SK-N-MC (cell line): ENCODE results near the gene COL18A1.

Experiments used
- DNase-seq: peaks from one replicate; pipeline ENCODE4 v3.0.0-alpha.2; 2011; ENCODE audit warnings: low read depth, low spot score
- H3K27ac ChIP-seq: fragments of 200-600 bp; sonication (generic); 2 replicates; pipeline ENCODE4 v1.5.1; 2016; ENCODE audit warnings: mixed run types
- H3K36me3 ChIP-seq: fragments of 200-600 bp; sonication (generic); 2 replicates; pipeline ENCODE4 v1.6.1; 2017; ENCODE audit warnings: antibody characterized with exemption, low read length, mixed read lengths; ENCODE audit not compliant: insufficient read depth
- H3K4me3 ChIP-seq: fragments of 200-600 bp; sonication (generic); 2 replicates; pipeline ENCODE4 v1.5.1; 2016
- H3K9ac ChIP-seq: fragments of 200-600 bp; sonication (generic); 2 replicates; pipeline ENCODE4 v1.8.0; 2017; ENCODE audit warnings: mixed run types, mixed read lengths; ENCODE audit not compliant: insufficient read length
- H3K9me3 ChIP-seq: fragments of 200-600 bp; sonication (generic); 2 replicates; pipeline ENCODE4 v1.6.1; 2017; ENCODE audit warnings: low read depth, mild to moderate bottlenecking, antibody characterized with exemption, low read length, moderate library complexity, mixed read lengths
- EZH2 ChIP-seq: fragments of 200-600 bp; sonication (generic); IDR thresholded peaks from one replicate; pipeline ENCODE4 v1.6.1; 2017; ENCODE audit warnings: antibody characterized with exemption
- FOXP2 ChIP-seq: optimal IDR thresholded peaks from 2 replicates; pipeline ENCODE3; 2011; ENCODE audit warnings: mild to moderate bottlenecking, moderate library complexity; ENCODE audit not compliant: insufficient read depth; ENCODE audit errors: extremely low read length, control extremely low read depth
- POLR2AphosphoS5 ChIP-seq: IDR thresholded peaks from 2 replicates; pipeline ENCODE4 v1.6.1; 2012; ENCODE audit warnings: mild to moderate bottlenecking, low read depth, low read length, borderline replicate concordance

The COL18A1 gene

GRCh38 chr21:45397381-45397780 lies 7.6 kb upstream of the COL18A1 start:
- H3K9me3 ChIP-seq, result peaks cover 4% of the 10 kb centered on the region; the same call in 1 of the 2 replicates

GRCh38 chr21:45401054-45401518 lies 3.9 kb upstream of the COL18A1 start:
- H3K27ac ChIP-seq, result no peak overlapping the region
- no peaks in the 10 kb centered on the region for H3K36me3 ChIP-seq

More at GRCh38 chr21:45397381-45397780, 7.6 kb upstream of the COL18A1 start:
- Histone ChIP-seq H3K4me3 (no peak overlapping the region), H3K36me3 (no peaks in the 10 kb centered on the region), H3K9ac (no peak overlapping the region), H3K27ac (no peak overlapping the region)
- TF ChIP-seq FOXP2 (no peak), POLR2AphosphoS5 (no peak), EZH2 (no peak)
- no peak for DNase-seq

GRCh38 chr21:45401916-45402900 lies 2.8 kb upstream of the COL18A1 start:
- peaks cover 4% of the 10 kb centered on the region; the same call in 1 of the 2 replicates for H3K9me3 ChIP-seq
- TF ChIP-seq EZH2, result no peak
- no peak for TF ChIP-seq FOXP2
- TF ChIP-seq POLR2AphosphoS5, result no peak
- H3K9ac ChIP-seq, result no peak overlapping the region
- no peak overlapping the region for H3K4me3 ChIP-seq
- DNase-seq, result no peak
- no peak overlapping the region for H3K27ac ChIP-seq
- no peaks in the 10 kb centered on the region for H3K36me3 ChIP-seq

More at GRCh38 chr21:45401054-45401518, 3.9 kb upstream of the COL18A1 start:
- Histone ChIP-seq H3K9me3 (peaks cover 4% of the 10 kb centered on the region; the same call in 1 of the 2 replicates), H3K4me3 (no peak overlapping the region), H3K9ac (no peak overlapping the region)
- TF ChIP-seq POLR2AphosphoS5, result no peak
- no peak for TF ChIP-seq EZH2
- no peak for TF ChIP-seq FOXP2
- no peak for DNase-seq

GRCh38 chr21:45403133-45403824 lies 1.7 kb upstream of the COL18A1 start:
- Histone ChIP-seq H3K4me3 (no peak overlapping the region), H3K9me3 (peaks cover 4% of the 10 kb centered on the region; the same call in 1 of the 2 replicates), H3K36me3 (no peaks in the 10 kb centered on the region), H3K9ac (no peak overlapping the region), H3K27ac (no peak overlapping the region)
- DNase-seq, result no peak
- TF ChIP-seq EZH2 (no peak), FOXP2 (no peak), POLR2AphosphoS5 (no peak)

GRCh38 chr21:45403825-45404729 lies 888 bp upstream of the COL18A1 start:
- H3K36me3 ChIP-seq, result no peaks in the 10 kb centered on the region
- no peak overlapping the region for H3K9ac ChIP-seq
- peaks cover 4% of the 10 kb centered on the region; the same call in 1 of the 2 replicates for H3K9me3 ChIP-seq
- H3K4me3 ChIP-seq, result peak overlapping the region; percentile 76
- TF ChIP-seq FOXP2, result no peak
- no peak for TF ChIP-seq EZH2
- TF ChIP-seq POLR2AphosphoS5, result no peak
- no peak for DNase-seq
- no peak overlapping the region for H3K27ac ChIP-seq

GRCh38 chr21:45405271-45405818 lies 380 bp downstream of the COL18A1 start:
- TF ChIP-seq POLR2AphosphoS5 (no peak), FOXP2 (no peak), EZH2 (no peak)
- Histone ChIP-seq H3K9ac (no peak overlapping the region), H3K9me3 (peaks cover 4% of the 10 kb centered on the region; the same call in 1 of the 2 replicates), H3K36me3 (no peaks in the 10 kb centered on the region), H3K4me3 (peak overlapping the region; percentile 68), H3K27ac (no peak overlapping the region)
- no peak for DNase-seq
